K562 (cell line): Measurements from ENCODE around the gene ZFP36. TPM values are rescaled to one million over a fixed set of nuclear protein-coding genes. Genes with fewer than 3 reads are reported as not detected.
A peak's percentile ranks its signal among the peaks of the same experiment; 100 is the strongest.

Experiments used
- ATAC-seq: fragments of 200-7000 bp; cut with Tn5 transposase; 3 replicates; pipeline ENCODE4 v1.9.1; 2020; ENCODE audit warnings: moderate library complexity
- BruUV-seq: library from RNA; stranded (reverse); fragments of 400-500 nt; replicated peaks from 2 replicates; lab custom pipeline; 2021; lab: Mats Ljungman, UMichigan
- CTCF ChIA-PET: fragments of 300-600 bp; formaldehyde crosslinking; extraction: SDS; loops from one replicate; lab custom pipeline; 2021; ENCODE audit warnings: low intra/inter-chr PET ratio; lab: Yijun Ruan, JAX
- POLR2A ChIA-PET: fragments of 300-600, 350-650 bp; sonication (Branson Sonifier 250); formaldehyde crosslinking; extraction: SDS; loops from one replicate; lab custom pipeline; 2021; ENCODE audit warnings: antibody characterized with exemption, inconsistent platforms; lab: Yijun Ruan, JAX
- DNase-seq, 4 experiments: peaks; one replicate each; pipeline versions ENCODE4 v3.0.0 to v3.0.0-alpha.2; 2011 to 2018; ENCODE audit warnings: low spot score in 3 of 4, mixed read lengths in 3 of 4; ENCODE audit errors: extremely low read depth in 1 of 4
- FAIRE-seq: peaks from 2 replicates; lab custom pipeline; 2011; peaks lifted over from hg19 to GRCh38; lab: Jason Lieb, UNC
- H2AFZ ChIP-seq: 2 replicates; pipeline ENCODE4 v1.6.0; 2011; ENCODE audit warnings: low read depth, low read length, control low read depth, inconsistent platforms
- H3K27ac ChIP-seq: fragments of 200-600 bp; 3 replicates; pipeline ENCODE4 v1.8.0; 2011; ENCODE audit warnings: low read depth, mild to moderate bottlenecking, control low read depth, inconsistent platforms, low read length, moderate library complexity, mixed read lengths; ENCODE audit errors: extremely low read depth
- H3K27me3 ChIP-seq, 2 experiments: fragments of 300-600 bp in 1 of 2; 2 replicates in 1 of 2; 3 replicates in 1 of 2; pipeline versions ENCODE4 v1.6.0 to v1.8.0; 2011; ENCODE audit warnings: inconsistent platforms in 2 of 2, low read length in 2 of 2, mild to moderate bottlenecking in 1 of 2, mixed read lengths in 1 of 2, moderate library complexity in 1 of 2; ENCODE audit not compliant: control insufficient read depth in 2 of 2, insufficient read depth in 2 of 2
- H3K36me3 ChIP-seq: fragments of 300-600 bp; 3 replicates; pipeline ENCODE4 v1.8.0; 2011; ENCODE audit warnings: mild to moderate bottlenecking, low read length, inconsistent platforms; ENCODE audit not compliant: control insufficient read depth, insufficient read depth
- H3K4me1 ChIP-seq, 2 experiments: fragments of 200-600 bp in 1 of 2; replicated peaks in 1 of 2; 2 replicates in 1 of 2; 3 replicates in 1 of 2; pipeline versions ENCODE4 v1.5.1 to v1.8.0; 2011; ENCODE audit warnings: inconsistent platforms in 2 of 2, low read length in 2 of 2, mild to moderate bottlenecking in 1 of 2, mixed read lengths in 1 of 2, moderate library complexity in 1 of 2; ENCODE audit not compliant: control insufficient read depth in 2 of 2, insufficient read depth in 2 of 2
- H3K4me2 ChIP-seq: 2 replicates; pipeline ENCODE4 v1.6.1; 2011; ENCODE audit warnings: low read length, control low read depth, inconsistent platforms, mixed read lengths; ENCODE audit not compliant: insufficient read depth
- H3K4me3 ChIP-seq: fragments of 200-600 bp; sonication (generic), shearing (Covaris generic); 2 replicates; pipeline ENCODE4 v1.5.1; 2016; ENCODE audit warnings: control low read depth, inconsistent platforms
- H3K79me2 ChIP-seq: fragments of 200-600 bp; 3 replicates; pipeline ENCODE4 v1.8.0; 2011; ENCODE audit warnings: low read length, inconsistent platforms; ENCODE audit not compliant: control insufficient read depth, insufficient read depth
- H3K9ac ChIP-seq, 2 experiments: 2 replicates each; pipeline versions ENCODE4 v1.6.0 to v1.6.1; 2011; ENCODE audit warnings: low read depth in 2 of 2, low read length in 2 of 2, control low read depth in 1 of 2, inconsistent platforms in 1 of 2, mild to moderate bottlenecking in 1 of 2, mixed read lengths in 1 of 2; ENCODE audit not compliant: insufficient read depth in 1 of 2
- H3K9me1 ChIP-seq: one replicate; pipeline ENCODE4 v1.6.0; 2011; ENCODE audit warnings: inconsistent platforms, mild to moderate bottlenecking, low read length, moderate library complexity; ENCODE audit not compliant: control insufficient read depth, insufficient read depth
- H3K9me3 ChIP-seq: replicated peaks from 2 replicates; pipeline ENCODE4 v1.5.1; 2011; ENCODE audit warnings: low read depth, low read length, inconsistent platforms; ENCODE audit not compliant: control insufficient read depth, insufficient read depth
- H4K20me1 ChIP-seq: replicated peaks from 2 replicates; pipeline ENCODE4 v1.6.1; 2011; ENCODE audit warnings: low read length, inconsistent platforms, mixed read lengths; ENCODE audit not compliant: control insufficient read depth, insufficient read depth
- CBX8 ChIP-seq: fragments of 200-600 bp; sonication (generic); IDR thresholded peaks from 2 replicates; pipeline ENCODE4 v1.6.1; 2012; ENCODE audit warnings: borderline replicate concordance, mixed run types, low read depth, mild to moderate bottlenecking, moderate library complexity, mixed read lengths, low read length, control low read depth, inconsistent platforms; ENCODE audit not compliant: poor library complexity, severe bottlenecking; ENCODE audit errors: extremely low read depth
- ELK1 ChIP-seq: sonication (generic); formaldehyde crosslinking; IDR thresholded peaks from 2 replicates; pipeline ENCODE4 v1.8.1; 2022; ENCODE audit warnings: missing genetic modification reagents
- FOXJ3 ChIP-seq: sonication (generic); formaldehyde crosslinking; IDR thresholded peaks from 2 replicates; pipeline ENCODE4 v1.4.0; 2020; ENCODE audit warnings: mild to moderate bottlenecking, missing genetic modification reagents
- MEIS2 ChIP-seq: fragments of 450-650 bp; IDR thresholded peaks from 2 replicates; pipeline ENCODE4 v1.6.1; 2014; ENCODE audit warnings: mild to moderate bottlenecking; ENCODE audit not compliant: partially characterized antibody
- PHF21A ChIP-seq: fragments of 450-650 bp; IDR thresholded peaks from 2 replicates; pipeline ENCODE4 v1.6.1; 2017; ENCODE audit warnings: low read depth, borderline replicate concordance
- POLR2G ChIP-seq: fragments of 200-400 bp; formaldehyde crosslinking; IDR thresholded peaks from 2 replicates; pipeline ENCODE4 v1.6.1; 2017; ENCODE audit warnings: low read depth, mild to moderate bottlenecking, antibody characterized with exemption, low read length, moderate library complexity
- SIN3A ChIP-seq, 2 experiments: fragments of 150-350 bp in 1 of 2; IDR thresholded peaks; 2 replicates each; pipeline ENCODE4 v1.6.1; 2011 to 2016; ENCODE audit warnings: borderline replicate concordance in 2 of 2, low read depth in 2 of 2, low read length in 2 of 2, mild to moderate bottlenecking in 2 of 2, moderate library complexity in 2 of 2; ENCODE audit not compliant: control insufficient read depth in 1 of 2
- TCF15 ChIP-seq: fragments of 250-450 bp; sonication (Bioruptor Pico); IDR thresholded peaks from 2 replicates; pipeline ENCODE4 v1.8.0; 2022; ENCODE audit warnings: moderate library complexity, mild to moderate bottlenecking, inconsistent platforms
- ZBTB33 ChIP-seq: sonication (generic); formaldehyde crosslinking; IDR thresholded peaks from 2 replicates; pipeline ENCODE4 v1.8.1; 2023; ENCODE audit warnings: mild to moderate bottlenecking, missing genetic modification reagents
- ZBTB7A ChIP-seq: IDR thresholded peaks from 2 replicates; pipeline ENCODE4 v1.6.1; 2011; ENCODE audit warnings: low read depth, mild to moderate bottlenecking, low read length, moderate library complexity, borderline replicate concordance; ENCODE audit not compliant: control insufficient read depth
- ZNF274 ChIP-seq: IDR thresholded peaks from 2 replicates; pipeline ENCODE4 v1.6.1; 2011; ENCODE audit warnings: low read depth, mild to moderate bottlenecking, low read length, moderate library complexity, borderline replicate concordance
- ZNF589 ChIP-seq: fragments of 200-800 bp; sonication (Bioruptor generic); IDR thresholded peaks from 2 replicates; pipeline ENCODE4 v1.6.1; 2016; ENCODE audit warnings: low read depth, missing genetic modification characterization, missing compliant biosample characterization
- WGBS: fragments of 100-300 bp; shearing (Covaris generic); methylation state at CpG from one replicate; pipeline ENCODE4 v1.1.6; 2016; ENCODE audit warnings: low coverage, mixed read lengths; ENCODE audit not compliant: insufficient coverage; ENCODE audit errors: missing lambda C conversion rate; 5-methylcytosine and 5-hydroxymethylcytosine counted together
- in situ Hi-C: fragments of 300-500 bp; cut with MboI; formaldehyde crosslinking; loops from 4 replicates; pipeline ENCODE4 v1.15.0; 2018; ENCODE audit warnings: inconsistent platforms, mixed read lengths
- intact Hi-C: fragments of 100-400 bp; cut with micrococcal nuclease; formaldehyde crosslinking; loops from 2 replicates; pipeline ENCODE4 v1.14.2; 2022
- polyA plus RNA-seq, 8 experiments: library from polyadenylated mRNA; depleted of rRNA in 4 of 8; stranded (reverse) in 5 of 8; unstranded in 3 of 8; fragments of >200 nt; fragmentation: Nextera tagmentation in 2 of 8; fragmentation: Illumina TruSeq in 1 of 8; extraction: Ambion mirVana in 2 of 8; extraction: Trizol in 1 of 8; gene quantifications; 2 replicates each; pipeline versions ENCODE4 v1.2.1 to v1.2.3, GENCODE V29; 2011 to 2014; ENCODE audit warnings: inconsistent platforms in 1 of 8, missing spikeins in 1 of 8
- total RNA-seq, 7 experiments: library from RNA; depleted of rRNA in 6 of 7; stranded (reverse); fragments of >200 nt in 6 of 7; fragmentation: Illumina TruSeq in 2 of 7; extraction: Trizol in 2 of 7; gene quantifications; 2 replicates each; pipeline versions ENCODE4 v1.2.1 to v1.2.3, GENCODE V29; 2011 to 2021; ENCODE audit warnings: low replicate concordance in 1 of 7
- TF ChIP-seq, protein P1 (sequence below), 3 experiments: IDR thresholded peaks in 2 of 3; conservative IDR thresholded peaks in 1 of 3; 2 replicates each; pipeline ENCODE4 v1.5.1; 2011 to 2012; ENCODE audit warnings: low read length in 3 of 3, mild to moderate bottlenecking in 3 of 3, control low read depth in 2 of 3, improper control_type of control experiment in 1 of 3, inconsistent platforms in 1 of 3, low read depth in 1 of 3, mixed read lengths in 1 of 3, moderate library complexity in 1 of 3; ENCODE audit not compliant: insufficient read depth in 2 of 3

The ZFP36 gene
- total and polyA plus RNA-seq, 9 of the 15 experiments (the other 6 are each of a cell fraction or from before 2014, with no cell fraction given) = 1.0 to 20.1 (median 3.5) TPM

DNA sequence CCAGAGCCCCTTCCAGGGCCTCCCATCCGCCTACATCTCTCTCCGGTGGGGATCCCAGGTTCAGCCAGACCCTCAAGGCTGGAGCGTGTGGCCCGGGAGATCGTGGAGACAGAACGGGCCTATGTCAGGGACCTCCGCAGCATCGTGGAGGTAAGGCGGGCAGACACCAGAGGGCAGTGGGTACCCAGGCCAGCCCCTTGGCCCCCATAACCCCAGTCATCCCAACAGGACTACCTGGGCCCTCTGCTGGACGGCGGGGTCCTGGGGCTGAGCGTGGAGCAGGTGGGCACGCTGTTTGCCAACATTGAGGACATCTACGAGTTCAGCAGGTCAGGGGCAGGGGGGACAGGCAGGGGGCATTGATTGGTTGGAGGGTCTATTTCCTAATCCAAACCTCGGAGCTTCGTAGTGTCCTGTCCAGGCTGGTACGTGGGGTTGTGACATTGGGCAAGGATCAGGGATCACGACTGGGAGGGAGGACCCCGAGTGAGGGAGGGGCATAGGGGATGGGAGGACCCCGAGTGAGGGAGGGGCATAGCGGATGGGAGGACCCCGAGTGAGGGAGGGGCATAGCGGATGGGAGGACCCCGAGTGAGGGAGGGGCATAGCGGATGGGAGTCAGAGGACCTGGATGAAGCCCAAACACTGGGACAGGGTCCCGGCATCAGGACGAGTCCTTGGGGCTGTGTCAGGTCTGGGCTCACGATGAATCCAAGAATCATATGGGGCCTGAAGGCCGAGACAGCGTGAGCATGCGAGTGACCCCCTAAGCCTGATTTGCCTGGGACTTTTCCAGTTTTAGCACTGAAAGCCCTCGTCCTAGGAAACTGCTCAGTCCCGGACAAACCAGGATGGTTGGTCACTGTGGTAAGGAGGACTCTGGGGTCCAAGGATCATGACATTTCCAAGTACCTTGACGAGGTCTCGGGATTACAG, 8.7 kb downstream of the ZFP36 start:
- peak overlapping the region in 1 of 2 experiments; percentile 61; a peak in 2 of 4 replicates for H3K9ac ChIP-seq
- no peaks in the 10 kb centered on the region for H3K9me1 ChIP-seq
- no peaks in the 10 kb centered on the region for H3K9me3 ChIP-seq
- DNase-seq = no peak
- no TSS peak for BruUV-seq
- in situ Hi-C loops (no loop called here), intact Hi-C loops (no loop called here)
- peaks cover 23% of the 10 kb centered on the region; the same call in 2 of the 3 replicates for H3K36me3 ChIP-seq
- H3K4me1 ChIP-seq = peaks cover 22 to 55% of the 10 kb centered on the region in 2 experiments
- FAIRE-seq = no peak
- H3K27ac ChIP-seq = no peak overlapping the region
- peaks cover 27% of the 10 kb centered on the region for H3K79me2 ChIP-seq
- no peak overlapping the region for H3K4me3 ChIP-seq
- no peak overlapping the region for H3K4me2 ChIP-seq
- no peak for ATAC-seq
- 93% methylated on average over 21 of the region's 35 CpGs for WGBS
- CTCF ChIA-PET = interaction anchor here (0.6 kb wide), 1 partner anchor 292 kb away, joined by 3 read pairs; no protein-coding TSS in a partner anchor
- POLR2A ChIA-PET = interaction anchor here (0.6 to 2.5 kb wide), 7 partner anchors 12 to 287 kb away, joined by 3 to 8 read pairs (median 5); partner anchors contain the start of gene RPS16
- no peaks in the 10 kb centered on the region for H4K20me1 ChIP-seq
- no peak overlapping the region for H2AFZ ChIP-seq
- H3K27me3 ChIP-seq = no peaks in the 10 kb centered on the region
- TF ChIP-seq CBX8 (no peak), MEIS2 (no peak), FOXJ3 (CRISPR knock-in tag) (no peak), ZBTB33 (CRISPR knock-in tag) (0 out of 2 replicates have a peak, but pooled peaks have one; percentile 25), ZBTB7A (peak; percentile 42; the same call in 1 of the 2 replicates), TCF15 (no peak), SIN3A (IDR thresholded peaks at IDR 0.05; ENCODE audit: borderline replicate concordance in 2 of 2, control insufficient read depth in 1 of 2, low read depth in 2 of 2, low read length in 2 of 2) (no peak), POLR2G (peak; percentile 60), PHF21A (no peak), ZNF274 (no peak), ZNF589 (no peak), ELK1 (CRISPR knock-in tag) (no peak)
- TF ChIP-seq, protein P1, sequence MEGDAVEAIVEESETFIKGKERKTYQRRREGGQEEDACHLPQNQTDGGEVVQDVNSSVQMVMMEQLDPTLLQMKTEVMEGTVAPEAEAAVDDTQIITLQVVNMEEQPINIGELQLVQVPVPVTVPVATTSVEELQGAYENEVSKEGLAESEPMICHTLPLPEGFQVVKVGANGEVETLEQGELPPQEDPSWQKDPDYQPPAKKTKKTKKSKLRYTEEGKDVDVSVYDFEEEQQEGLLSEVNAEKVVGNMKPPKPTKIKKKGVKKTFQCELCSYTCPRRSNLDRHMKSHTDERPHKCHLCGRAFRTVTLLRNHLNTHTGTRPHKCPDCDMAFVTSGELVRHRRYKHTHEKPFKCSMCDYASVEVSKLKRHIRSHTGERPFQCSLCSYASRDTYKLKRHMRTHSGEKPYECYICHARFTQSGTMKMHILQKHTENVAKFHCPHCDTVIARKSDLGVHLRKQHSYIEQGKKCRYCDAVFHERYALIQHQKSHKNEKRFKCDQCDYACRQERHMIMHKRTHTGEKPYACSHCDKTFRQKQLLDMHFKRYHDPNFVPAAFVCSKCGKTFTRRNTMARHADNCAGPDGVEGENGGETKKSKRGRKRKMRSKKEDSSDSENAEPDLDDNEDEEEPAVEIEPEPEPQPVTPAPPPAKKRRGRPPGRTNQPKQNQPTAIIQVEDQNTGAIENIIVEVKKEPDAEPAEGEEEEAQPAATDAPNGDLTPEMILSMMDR (IDR thresholded peaks at IDR 0.05 in 2 of 3, conservative IDR thresholded peaks at IDR 0.05 in 1 of 3; ENCODE audit: insufficient read depth in 2 of 3, low read depth in 1 of 3, low read length in 3 of 3) = 0 out of 6 replicates have a peak, but pooled peaks of 1 of the 3 experiments have one; percentile 17
